PFSK-1 (cell line): Measurements from ENCODE around the gene THRSP.

Experiments used
- POLR2AphosphoS5 ChIP-seq: IDR thresholded peaks from 2 replicates; pipeline ENCODE4 v1.6.1; 2012; ENCODE audit warnings: low read depth, mild to moderate bottlenecking, control low read depth, low read length, moderate library complexity
- REST ChIP-seq, 2 experiments: IDR thresholded peaks; 2 replicates each; pipeline versions ENCODE4 v1.6.1 to v1.8.0; 2011 to 2012; ENCODE audit warnings: low read depth in 2 of 2, low read length in 2 of 2, control low read depth in 1 of 2, inconsistent platforms in 1 of 2, mild to moderate bottlenecking in 1 of 2, moderate library complexity in 1 of 2; ENCODE audit not compliant: insufficient read depth in 1 of 2

DNA sequence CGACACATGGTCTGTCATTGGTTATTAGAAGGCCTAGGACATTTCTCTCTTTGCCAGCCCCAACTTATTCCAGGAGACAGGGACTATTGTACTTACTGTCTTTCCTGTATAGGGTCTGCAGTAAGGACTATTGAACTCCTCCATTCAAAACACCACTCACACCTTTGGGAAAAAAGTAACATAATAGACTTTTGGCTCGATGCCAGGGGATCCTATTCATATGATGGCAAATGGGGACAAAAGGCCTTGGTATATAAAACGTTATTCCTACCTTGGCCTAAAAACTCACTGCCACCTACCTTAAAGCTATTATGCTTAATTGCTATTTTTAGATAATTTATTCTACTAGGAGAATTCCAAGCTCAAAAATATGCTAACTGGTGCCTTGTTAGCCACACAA lies 22.3 kb downstream of the THRSP start:
- TF ChIP-seq POLR2AphosphoS5 (no peak), REST (IDR thresholded peaks at IDR 0.05; ENCODE audit: insufficient read depth in 1 of 2, low read depth in 2 of 2, low read length in 2 of 2) (no peak)
